ENCODE results near the gene CTU1.

- TF ChIP-seq CTCF (tag by site-specific recombination; IDR thresholded peaks at IDR 0.05) (no peak), ZNF175 (tag by site-specific recombination; IDR thresholded peaks at IDR 0.05) (no peak), ZNF518A (tag by site-specific recombination; conservative IDR thresholded peaks at IDR 0.05; ENCODE audit: low read depth) (no peak), ZNF146 (tag by site-specific recombination; IDR thresholded peaks at IDR 0.05) (no peak), ZNF280D (tag by site-specific recombination; IDR thresholded peaks at IDR 0.05) (no peak), ZNF211 (tag by site-specific recombination; IDR thresholded peaks at IDR 0.05; ENCODE audit: low read depth) (no peak), ZNF274 (IDR thresholded peaks at IDR 0.05; ENCODE audit: low read length) (no peak), ZNF274 (tag by site-specific recombination; IDR thresholded peaks at IDR 0.05; ENCODE audit: borderline replicate concordance) (no peak), ZSCAN30 (tag by site-specific recombination; IDR thresholded peaks at IDR 0.05) (no peak)
These were observed 32.2 kb upstream of the CTU1 start for GRCh38 chr19:51140441-51140840.
